HG02943 (cell line): Measurements from ENCODE around the gene OLA1.

Source experiments
- ATAC-seq: cut with Tn5 transposase; IDR thresholded peaks from one replicate; pipeline ENCODE4 v1.9.1; 2021; ENCODE audit warnings: mild to moderate bottlenecking, low read depth, moderate library complexity; ENCODE audit not compliant: unreplicated experiment

OLA1 gene

DNA sequence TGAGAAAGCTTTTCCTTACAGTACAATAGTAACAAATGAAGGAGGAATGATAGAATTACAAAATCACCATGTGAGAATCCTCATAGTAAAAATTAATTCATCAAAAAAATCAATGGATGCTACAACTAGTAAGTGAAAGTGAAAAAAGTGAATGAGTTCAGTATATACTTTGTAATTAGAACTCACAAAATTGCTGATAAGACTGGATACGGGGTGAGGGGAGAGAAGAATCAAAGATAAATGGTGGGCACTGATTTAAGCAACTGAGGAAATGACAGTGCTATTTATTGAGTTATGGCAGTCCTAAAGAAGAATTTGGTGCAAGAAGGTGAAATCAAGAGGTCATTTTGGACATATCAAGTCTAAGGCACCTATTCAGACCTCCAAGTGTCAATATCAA lies 20.6 kb downstream of the OLA1 start:
- no peak for ATAC-seq

DNA sequence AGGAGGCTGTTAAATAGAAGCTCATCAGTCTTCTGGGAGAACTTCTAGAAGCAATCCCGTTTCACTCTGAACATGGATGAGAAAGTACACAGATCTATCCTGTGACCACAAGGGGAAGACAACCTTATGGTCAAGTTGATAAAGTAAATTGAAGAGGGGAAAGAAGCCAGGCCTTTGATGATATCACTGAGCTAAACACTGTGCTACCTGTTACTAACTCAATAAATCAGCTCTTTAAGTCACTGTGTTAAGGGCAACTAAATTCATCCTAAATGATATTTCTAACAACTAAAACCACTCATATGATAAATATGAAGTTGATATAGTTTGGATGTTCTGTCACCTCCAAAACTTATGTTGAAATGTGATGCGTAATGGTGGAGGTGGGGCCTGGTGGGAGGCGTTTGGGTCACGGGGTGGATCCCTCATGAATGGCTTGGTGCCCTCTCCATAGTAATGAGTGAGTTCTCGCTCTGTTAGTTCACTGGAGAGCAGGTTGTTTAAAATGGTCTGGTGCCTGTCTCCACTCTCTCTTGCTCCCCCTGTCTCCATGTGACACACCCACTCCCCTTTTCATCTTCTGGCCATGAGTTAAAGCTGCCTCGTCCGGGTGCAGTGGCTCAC lies 23.6 kb downstream of the OLA1 start:
- no peak for ATAC-seq

DNA sequence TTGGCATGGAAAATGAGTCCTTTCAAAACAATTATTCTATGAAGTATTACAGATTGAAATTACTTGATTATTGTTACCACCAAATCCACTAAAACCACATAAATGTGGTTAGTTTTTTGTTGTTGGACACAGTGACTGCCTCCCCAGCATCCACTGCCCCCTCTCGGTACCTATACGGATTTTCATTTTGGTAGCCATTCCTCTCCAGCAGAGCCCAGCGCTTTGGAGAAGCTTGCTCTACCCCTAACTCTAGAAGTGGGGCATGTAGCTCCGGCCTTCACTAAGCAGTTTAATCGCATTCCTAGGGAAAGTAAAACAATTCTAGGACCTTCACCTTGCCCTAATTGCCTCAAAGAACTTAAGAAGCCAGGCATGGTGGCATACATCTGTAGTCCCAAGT lies 24.2 kb downstream of the OLA1 start:
- no peak for ATAC-seq

DNA sequence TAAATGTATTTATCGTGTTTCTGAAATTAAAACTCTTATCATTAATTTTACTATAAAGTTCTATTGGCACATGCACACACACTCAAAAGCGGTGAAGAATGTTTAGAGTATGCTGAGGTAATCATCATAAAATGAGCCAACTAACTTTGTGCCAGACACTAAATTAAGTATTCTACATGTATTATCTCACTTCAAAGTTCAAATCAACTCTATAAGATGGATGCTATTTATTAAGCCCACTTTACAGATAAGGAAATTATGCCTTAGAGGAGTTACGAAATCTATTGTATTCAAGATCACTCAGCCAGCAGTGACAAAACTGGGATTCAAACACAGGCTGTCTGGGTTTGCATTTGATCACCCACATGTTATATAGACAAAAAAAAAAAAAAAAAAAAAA lies 24.9 kb downstream of the OLA1 start:
- ATAC-seq = no peak

DNA sequence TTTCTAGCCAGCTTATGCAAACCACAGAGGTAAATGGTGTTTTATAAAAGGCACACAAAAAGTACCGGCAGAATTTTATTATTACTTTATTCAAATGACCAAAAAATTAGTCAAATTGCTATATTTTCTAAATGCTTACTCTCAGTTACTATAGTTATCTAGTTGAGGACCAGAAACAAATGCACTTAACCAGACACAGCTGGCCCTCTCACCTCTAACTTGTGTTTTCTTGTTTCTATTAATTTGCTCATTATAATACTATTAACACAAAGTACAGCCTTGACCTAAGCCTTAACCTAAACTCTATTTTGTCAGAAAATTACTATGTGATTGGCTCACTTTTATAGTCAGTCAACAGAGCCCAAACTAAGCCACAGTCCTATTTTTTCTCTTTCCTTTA lies 26.2 kb downstream of the OLA1 start:
- no peak for ATAC-seq

DNA sequence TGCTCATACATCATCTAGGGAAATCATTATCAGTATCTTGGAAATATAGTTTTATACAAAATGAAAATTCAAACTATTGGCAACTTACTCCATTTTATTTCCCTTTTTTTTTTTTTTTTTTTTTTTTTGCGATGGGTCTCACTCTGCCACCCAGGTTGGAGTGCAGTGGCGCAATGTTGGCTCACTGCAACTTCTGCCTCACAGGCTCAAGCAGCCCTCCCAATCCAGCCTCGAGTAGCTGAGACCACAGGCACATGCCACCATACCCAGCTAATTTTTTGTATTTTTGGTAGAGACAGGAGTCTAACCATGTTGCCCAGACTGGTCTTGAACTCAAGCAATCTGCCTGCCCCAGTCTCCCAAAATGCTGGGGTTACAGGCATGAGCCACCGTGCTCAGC lies 29.0 kb downstream of the OLA1 start:
- no peak for ATAC-seq

DNA sequence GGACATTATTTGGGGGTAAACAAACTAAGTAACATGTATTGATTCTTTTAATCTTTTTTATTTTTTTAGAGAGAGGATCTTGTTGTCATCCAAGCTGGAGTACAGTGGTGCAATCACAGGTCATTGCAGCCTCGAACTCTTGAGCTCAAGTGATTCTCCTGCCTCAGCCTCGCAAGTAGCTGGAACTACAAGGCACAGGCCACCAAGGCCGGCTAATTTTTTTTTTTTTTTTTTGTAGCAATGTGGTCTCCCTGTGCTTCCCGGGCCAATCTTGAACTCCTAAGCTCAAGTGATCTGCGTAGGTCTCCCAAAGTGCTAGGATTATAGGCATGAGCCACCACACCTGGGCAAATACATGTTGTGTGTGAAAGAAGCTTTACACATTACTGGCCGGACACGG lies 29.6 kb downstream of the OLA1 start:
- no peak for ATAC-seq

DNA sequence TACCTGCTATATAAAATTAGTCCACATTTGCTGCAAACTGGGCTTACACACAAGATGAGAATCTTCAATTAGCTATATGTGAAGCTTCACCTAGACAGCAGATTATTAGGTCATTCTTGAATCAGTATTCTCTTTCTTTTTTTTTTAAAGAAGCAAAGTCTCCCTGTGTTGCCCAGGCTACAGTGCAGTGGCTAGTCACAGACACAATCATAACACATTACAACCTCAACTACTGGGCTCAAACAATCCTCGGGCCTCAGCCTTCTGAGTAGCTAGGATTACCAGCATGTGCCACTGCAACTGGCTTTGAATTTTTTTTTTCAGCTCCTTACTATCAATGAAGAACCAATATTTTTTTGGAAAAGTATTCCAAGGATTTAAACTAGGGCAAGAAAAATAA lies 30.5 kb downstream of the OLA1 start:
- ATAC-seq = no peak

DNA sequence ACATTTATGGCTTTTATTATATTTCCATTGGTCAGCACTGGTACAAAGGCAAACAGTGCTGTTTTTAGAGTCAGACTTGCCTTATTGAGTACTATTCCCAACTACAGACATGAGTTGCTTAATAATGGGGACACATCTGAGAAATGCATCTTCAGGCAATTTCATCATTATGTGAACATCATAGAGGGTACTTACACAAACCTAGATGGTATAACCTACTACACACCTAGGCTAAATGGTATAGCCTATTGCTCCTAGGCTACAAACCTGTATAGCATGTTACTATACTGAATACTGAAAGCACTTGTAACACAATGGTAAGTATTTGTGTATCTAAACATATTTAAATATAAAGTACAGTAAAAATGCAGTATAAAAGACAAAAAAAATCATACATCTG lies 36.4 kb downstream of the OLA1 start:
- no peak for ATAC-seq

DNA sequence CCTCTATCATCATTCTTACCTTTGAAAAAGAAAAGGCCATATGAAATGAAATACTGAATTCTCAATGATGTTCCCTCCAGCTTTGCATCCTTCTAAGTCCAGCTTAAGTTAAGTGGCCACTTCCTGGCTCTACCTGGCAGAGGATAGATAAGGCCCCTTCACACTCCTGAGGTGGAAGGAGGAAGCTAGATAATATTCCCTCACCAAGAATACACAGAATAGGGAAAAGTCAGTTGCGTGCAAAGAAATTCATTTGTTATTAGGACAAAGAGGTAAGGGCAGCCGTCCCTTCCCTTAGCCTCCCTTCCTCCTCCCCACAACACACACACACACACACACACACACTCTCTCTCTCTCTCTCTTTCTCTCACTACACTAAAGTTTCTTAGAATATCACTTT lies 37.5 kb downstream of the OLA1 start:
- ATAC-seq = no peak

DNA sequence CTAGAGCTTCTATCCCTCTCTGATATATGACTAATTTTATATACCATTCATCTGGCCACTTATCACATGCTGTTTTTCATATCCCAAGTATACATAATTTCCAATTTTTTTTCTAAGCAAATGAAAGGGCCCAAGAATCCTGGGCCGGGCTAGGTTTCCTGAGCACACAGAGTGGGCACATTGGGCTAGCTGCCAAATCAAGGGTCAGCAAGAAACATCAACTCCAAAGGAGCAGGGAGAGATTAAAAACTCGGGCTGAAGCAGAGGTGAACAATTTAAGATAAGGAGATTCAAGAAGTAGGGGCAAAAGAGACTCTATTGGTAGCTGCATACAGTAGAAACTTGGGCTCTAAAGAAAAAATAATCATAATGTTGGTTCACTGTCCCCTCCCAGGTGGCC lies 39.0 kb downstream of the OLA1 start:
- ATAC-seq = no peak

DNA sequence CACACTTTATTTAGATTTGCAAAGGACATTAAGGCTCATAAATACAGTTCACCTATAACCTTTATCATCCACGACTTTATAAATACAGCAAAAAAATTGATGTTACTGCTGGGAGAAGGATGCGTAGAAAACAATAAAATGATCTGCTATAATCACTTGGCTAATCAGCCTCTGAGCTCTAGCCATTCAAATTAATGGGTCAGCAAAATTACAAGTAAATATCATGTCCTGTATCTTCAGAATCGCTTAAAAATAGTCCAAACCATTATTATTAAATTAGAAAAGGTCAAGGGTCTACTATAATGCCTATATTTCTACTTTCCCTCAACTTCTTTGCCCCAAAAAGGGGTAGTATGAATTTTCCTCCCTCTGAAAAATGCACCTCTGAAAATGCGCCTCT lies 40.3 kb downstream of the OLA1 start:
- no peak for ATAC-seq

DNA sequence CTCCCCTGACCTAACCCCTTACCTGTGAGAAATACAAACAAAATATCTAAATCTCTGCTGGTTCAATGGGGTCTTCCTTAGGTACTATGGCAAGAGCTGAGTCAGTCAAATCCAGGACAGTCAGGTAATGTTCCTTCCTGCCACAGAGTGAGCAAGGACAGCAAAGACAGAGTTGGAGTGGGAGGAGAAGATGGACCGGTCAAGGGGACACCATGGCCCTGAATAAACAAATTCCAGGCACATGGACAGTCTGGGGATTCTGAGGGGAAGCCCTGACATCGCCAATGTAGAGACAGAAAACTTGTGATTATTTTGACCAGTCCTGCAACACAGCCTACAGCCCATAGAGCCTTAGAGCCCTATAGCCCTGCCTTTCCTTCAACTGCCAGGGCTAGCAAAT lies 42.8 kb downstream of the OLA1 start:
- no peak for ATAC-seq

DNA sequence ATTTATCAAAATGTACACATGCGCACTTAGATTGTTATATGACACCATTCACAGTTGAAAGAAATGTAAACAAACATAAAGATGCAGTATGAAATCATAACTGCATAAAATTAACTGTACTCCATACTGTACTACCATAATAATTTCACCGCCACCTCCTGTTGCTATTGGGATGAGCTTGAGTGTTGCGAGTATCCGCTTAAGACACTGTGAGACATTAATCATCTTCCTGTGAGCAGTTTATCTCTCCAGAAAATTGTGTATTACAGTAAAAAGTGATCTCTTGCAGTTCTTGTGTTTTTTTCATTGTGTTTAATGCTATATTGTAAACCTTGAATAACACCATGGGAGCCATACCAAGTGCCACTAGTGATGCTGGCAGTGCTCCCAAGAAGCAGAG lies 46.1 kb downstream of the OLA1 start:
- ATAC-seq = no peak

DNA sequence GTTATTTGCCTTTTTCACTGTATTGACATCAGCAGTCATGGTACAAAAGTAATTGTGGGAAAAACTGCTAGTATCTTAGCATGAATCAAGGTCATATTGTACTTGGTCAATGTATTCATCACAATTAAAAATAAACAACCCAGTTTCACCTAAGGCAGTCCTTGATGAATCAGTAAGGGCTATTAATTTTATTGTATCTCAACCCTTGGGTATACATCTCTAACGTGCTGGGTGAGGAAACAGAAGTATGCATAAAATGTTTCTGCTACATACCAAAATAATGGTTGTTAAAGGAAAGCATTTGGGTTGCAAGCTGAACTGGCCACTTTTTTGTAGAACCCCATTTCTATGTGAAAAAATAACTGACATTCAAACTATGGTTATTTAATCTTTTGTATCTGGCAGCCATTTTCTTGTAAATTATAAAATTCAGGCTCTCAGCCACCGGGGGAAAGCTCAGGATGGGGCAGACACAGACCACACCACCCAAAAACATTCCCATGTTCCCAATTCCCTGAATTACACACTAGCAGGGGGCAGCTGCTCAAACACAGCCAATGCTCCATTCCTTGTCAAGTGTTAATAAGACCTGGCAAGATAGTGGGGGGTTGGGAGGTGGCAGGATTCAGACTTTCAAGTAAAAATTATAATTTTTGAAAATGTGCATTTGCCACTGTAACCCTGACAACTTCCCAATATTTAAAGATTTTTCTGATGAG lies 49.3 kb downstream of the OLA1 start:
- no peak for ATAC-seq

DNA sequence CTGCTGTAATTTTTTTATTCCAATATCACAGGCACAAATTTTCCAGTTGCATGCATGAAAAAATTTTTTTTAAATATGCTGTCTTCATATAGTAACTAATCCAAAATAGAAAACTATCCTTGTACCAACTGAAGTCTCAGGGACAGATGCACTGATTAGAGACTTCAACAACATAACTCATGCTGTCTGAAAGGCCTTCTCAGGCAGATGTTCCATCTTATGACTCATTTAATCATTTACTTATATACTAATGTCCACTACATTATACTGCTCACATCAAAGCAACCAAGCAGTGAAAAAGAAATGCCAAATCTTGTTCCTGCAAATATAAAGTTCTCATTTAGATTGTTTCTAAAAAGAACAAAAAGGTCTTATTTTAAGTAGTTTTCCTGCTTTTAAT lies 53.1 kb downstream of the OLA1 start:
- no peak for ATAC-seq

DNA sequence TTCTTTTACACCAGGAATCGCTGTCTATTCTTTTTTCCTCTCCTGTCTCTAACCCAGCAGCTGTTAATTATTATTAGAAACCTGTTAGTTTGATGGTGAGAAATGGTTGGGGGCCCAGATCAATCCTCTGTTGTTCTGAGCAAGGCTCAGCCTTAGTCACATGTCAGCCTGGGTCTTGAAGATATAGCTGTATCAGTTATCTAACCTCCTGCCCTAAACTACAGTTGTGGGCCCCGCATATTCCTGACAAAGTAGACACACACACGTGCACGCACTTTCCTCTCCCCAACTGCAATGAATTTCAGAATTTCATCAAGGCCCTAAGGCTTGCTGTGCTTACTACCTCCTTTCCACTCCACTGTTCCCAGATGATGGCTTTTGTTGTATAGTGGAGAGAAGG lies 54.6 kb downstream of the OLA1 start:
- ATAC-seq = no peak

DNA sequence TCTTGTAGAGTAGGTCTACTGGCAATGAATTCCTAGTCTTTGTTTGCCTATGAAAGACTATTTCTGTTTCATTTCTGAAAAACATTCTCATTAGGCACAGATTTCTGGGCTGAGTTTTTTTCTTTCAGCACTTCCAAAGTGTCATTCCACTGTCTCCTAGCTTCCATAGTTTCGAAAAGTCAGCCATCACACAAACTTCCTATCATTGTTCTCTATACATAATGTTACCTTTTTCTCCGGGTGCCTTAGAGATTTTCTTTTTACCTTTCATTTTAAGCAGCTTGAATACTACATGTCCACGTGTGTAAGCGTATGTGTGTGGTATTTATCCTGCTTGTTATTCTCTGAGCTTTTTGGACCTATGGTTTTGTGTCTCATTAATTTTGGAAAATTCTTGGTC lies 55.7 kb downstream of the OLA1 start:
- ATAC-seq = no peak

DNA sequence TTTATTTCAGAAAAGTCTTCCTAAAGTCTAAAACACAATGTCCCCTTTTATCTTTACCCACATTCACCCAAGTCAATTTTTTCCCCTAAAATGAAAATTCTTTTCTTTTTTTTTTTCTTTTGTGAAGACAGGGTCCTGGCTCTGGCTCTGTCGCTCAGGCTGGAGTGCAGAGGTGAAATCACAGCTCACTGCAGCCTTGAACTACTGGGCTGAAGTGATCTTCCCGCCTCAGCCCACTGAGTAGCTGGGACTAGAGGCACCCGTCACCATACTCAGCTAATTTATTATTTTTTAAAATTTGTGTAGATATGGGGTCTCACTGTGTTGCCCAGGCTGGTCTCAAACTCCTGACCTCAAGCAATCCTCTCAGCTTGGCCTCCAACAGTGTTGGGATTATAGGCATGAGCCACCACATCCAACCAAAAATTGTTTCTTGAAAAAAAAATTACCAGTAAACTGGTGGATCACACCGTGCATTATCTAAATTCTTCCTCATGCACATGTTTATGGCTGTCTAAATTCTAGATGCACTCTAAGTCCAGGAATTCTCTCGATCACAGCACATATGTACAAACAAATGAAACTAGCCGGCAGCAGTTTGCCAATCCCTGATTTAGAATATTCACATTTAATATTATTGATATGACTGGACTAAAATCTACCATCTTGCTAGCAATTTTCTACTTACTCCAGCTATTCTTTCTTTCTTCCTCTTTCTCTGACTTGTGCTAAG lies 56.8 kb downstream of the OLA1 start:
- no peak for ATAC-seq

DNA sequence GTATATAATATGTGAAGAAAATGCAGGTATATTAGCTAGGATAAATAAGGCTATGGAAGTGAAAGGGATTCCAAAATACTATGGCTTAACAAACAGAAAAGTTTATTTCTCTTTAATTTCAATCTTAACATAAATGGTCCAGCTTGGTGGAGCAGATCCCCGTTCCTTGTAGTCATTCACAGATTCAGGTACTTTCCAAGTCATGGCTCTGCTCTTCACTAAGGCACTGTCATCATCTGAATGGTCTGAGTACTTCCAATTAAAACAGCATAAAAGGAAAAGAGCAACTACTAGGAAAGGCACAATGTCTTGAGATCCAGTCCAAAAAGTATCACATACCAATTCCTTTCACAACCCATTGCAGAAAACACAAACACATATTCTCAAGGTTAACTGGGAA lies 63.4 kb downstream of the OLA1 start:
- ATAC-seq = no peak

DNA sequence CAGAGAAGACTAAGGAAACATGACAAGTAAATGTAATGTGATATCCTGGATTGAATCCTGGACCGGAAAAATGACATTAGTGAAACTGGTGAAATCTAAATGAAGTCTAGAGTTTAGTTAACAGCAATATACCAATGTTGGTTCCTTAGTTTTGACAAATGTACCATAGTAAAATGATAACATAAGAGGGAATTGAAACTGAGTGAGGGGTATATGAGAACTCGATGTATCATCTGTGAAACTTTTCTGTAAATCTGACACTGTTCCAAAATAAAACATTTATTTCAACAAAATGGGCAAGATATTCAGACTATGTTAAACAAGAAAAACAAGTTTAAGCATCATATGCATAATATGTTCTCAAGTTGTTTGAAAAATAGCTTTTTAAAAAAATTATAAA lies 63.8 kb downstream of the OLA1 start:
- ATAC-seq = no peak

DNA sequence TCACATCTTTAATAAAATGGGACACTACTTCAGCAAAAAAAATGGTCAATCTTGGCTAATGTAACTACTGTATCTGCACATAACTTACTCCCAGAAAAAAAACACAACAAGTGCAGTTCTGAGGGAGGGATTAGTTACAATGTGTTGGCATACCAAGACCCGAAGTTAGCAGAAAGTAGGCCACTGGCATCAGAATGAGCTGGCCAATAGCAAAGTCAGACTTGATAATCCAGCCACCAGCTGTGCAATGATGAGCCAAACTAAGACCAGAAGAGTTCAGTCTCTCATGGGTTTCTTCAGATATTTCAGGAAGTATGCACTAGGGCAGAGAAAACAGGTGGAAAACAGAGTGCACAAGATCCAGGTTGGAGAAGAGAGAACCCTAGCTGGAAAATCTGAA lies 65.3 kb downstream of the OLA1 start:
- no peak for ATAC-seq
